HepG2 (cell line): ENCODE results near the gene IRF6. TPM values are rescaled to one million over a fixed set of nuclear protein-coding genes. Genes with fewer than 3 reads are reported as not detected.
A peak's percentile ranks its signal among the peaks of the same experiment; 100 is the strongest.

ENCODE experiments used
- ATAC-seq: fragments of 200-7000 bp; cut with Tn5 transposase; 3 replicates; pipeline ENCODE4 v1.9.1; 2020; ENCODE audit warnings: mild to moderate bottlenecking, moderate library complexity
- BruUV-seq: library from RNA; stranded (reverse); fragments of 400-500 nt; replicated peaks from 2 replicates; lab custom pipeline; 2021; lab: Mats Ljungman, UMichigan
- CTCF ChIA-PET: fragments of 300-600 bp; formaldehyde crosslinking; extraction: SDS; loops from one replicate; lab custom pipeline; 2021; ENCODE audit warnings: low total read pairs, inconsistent platforms, low intra/inter-chr PET ratio; lab: Yijun Ruan, JAX
- POLR2A ChIA-PET: fragments of 350-600 bp; sonication (Branson Sonifier 250); formaldehyde crosslinking; loops from one replicate; lab custom pipeline; 2020; ENCODE audit warnings: antibody characterized with exemption, inconsistent platforms; lab: Yijun Ruan, JAX
- DNase-seq: peaks from one replicate; pipeline ENCODE4 v3.0.0-alpha.2; 2015; ENCODE audit warnings: low spot score
- FAIRE-seq: peaks from 3 replicates; lab custom pipeline; 2011; peaks lifted over from hg19 to GRCh38; lab: Jason Lieb, UNC
- H2AFZ ChIP-seq: one replicate; pipeline ENCODE4 v1.6.1; 2011; ENCODE audit warnings: low read length, inconsistent platforms
- H3K27ac ChIP-seq: fragments of 300-600 bp; 3 replicates; pipeline ENCODE4 v1.8.0; 2011; ENCODE audit warnings: mixed run types, mild to moderate bottlenecking, mixed read lengths, low read length, inconsistent platforms; ENCODE audit not compliant: insufficient read depth; ENCODE audit errors: extremely low read length
- H3K27me3 ChIP-seq, 2 experiments: fragments of 200-600 bp in 1 of 2; 2 replicates in 1 of 2; 3 replicates in 1 of 2; pipeline versions ENCODE4 v1.6.0 to v1.8.0; 2011; ENCODE audit warnings: low read length in 2 of 2, mild to moderate bottlenecking in 2 of 2, moderate library complexity in 2 of 2, inconsistent platforms in 1 of 2; ENCODE audit not compliant: insufficient read depth in 2 of 2, control insufficient read depth in 1 of 2
- H3K36me3 ChIP-seq, 2 experiments: fragments of 200-600 bp in 1 of 2; replicated peaks in 1 of 2; 2 replicates in 1 of 2; 3 replicates in 1 of 2; pipeline versions ENCODE4 v1.5.1 to v1.8.0; 2011; ENCODE audit warnings: low read length in 2 of 2, inconsistent platforms in 1 of 2; ENCODE audit not compliant: insufficient read depth in 2 of 2, control insufficient read depth in 1 of 2
- H3K4me1 ChIP-seq: 2 replicates; pipeline ENCODE4 v1.5.1; 2012; ENCODE audit warnings: low read length, inconsistent platforms; ENCODE audit not compliant: insufficient read depth
- H3K4me2 ChIP-seq: 2 replicates; pipeline ENCODE4 v1.6.0; 2011; ENCODE audit warnings: low read depth, low read length, inconsistent platforms
- H3K4me3 ChIP-seq, 3 experiments: fragments of 200-600 bp in 1 of 3; sonication (generic), shearing (Covaris generic) in 1 of 3; replicated peaks in 1 of 3; 2 replicates each; pipeline ENCODE4 v1.5.1; 2011 to 2016; ENCODE audit warnings: low read length in 3 of 3, inconsistent platforms in 2 of 3, low read depth in 2 of 3, mild to moderate bottlenecking in 2 of 3, control low read depth in 1 of 3, mixed read lengths in 1 of 3; ENCODE audit not compliant: insufficient read depth in 1 of 3
- H3K79me2 ChIP-seq: one replicate; pipeline ENCODE4 v1.6.1; 2011; ENCODE audit warnings: low read length, inconsistent platforms; ENCODE audit not compliant: insufficient read depth
- H3K9ac ChIP-seq: 2 replicates; pipeline ENCODE4 v1.6.0; 2011; ENCODE audit warnings: mild to moderate bottlenecking, low read depth, low read length, inconsistent platforms; ENCODE audit not compliant: insufficient read depth
- H3K9me3 ChIP-seq: 2 replicates; pipeline ENCODE4 v1.5.1; 2012; ENCODE audit warnings: mild to moderate bottlenecking, low read length
- H4K20me1 ChIP-seq: 2 replicates; pipeline ENCODE4 v1.6.0; 2011; ENCODE audit warnings: inconsistent platforms, mild to moderate bottlenecking, low read length, moderate library complexity; ENCODE audit not compliant: insufficient read depth
- ARNTL ChIP-seq: sonication (generic); formaldehyde crosslinking; IDR thresholded peaks from 2 replicates; pipeline ENCODE4 v1.4.0; 2020; ENCODE audit warnings: mild to moderate bottlenecking, missing genetic modification reagents
- CERS6 ChIP-seq: sonication (generic); formaldehyde crosslinking; IDR thresholded peaks from 2 replicates; pipeline ENCODE4 v1.5.0; 2020; ENCODE audit warnings: missing genetic modification reagents
- EEA1 ChIP-seq: sonication (generic); formaldehyde crosslinking; IDR thresholded peaks from 2 replicates; pipeline ENCODE4 v1.5.1; 2020; ENCODE audit warnings: mild to moderate bottlenecking, missing genetic modification reagents, borderline replicate concordance
- EHMT2 ChIP-seq: fragments of 200-600 bp; sonication (generic); IDR thresholded peaks from 2 replicates; pipeline ENCODE4 v1.7.0; 2017; ENCODE audit warnings: antibody characterized with exemption, low read depth, low read length, borderline replicate concordance
- NAIF1 ChIP-seq: sonication (generic); formaldehyde crosslinking; IDR thresholded peaks from 2 replicates; pipeline ENCODE4 v1.5.0; 2020; ENCODE audit warnings: mild to moderate bottlenecking, missing genetic modification reagents, borderline replicate concordance
- NR3C1 ChIP-seq: sonication (generic); formaldehyde crosslinking; IDR thresholded peaks from 2 replicates; pipeline ENCODE4 v1.4.0; 2020; ENCODE audit warnings: missing genetic modification reagents
- ZFP37 ChIP-seq: sonication (generic); formaldehyde crosslinking; IDR thresholded peaks from 2 replicates; pipeline ENCODE4 v1.4.0; 2020; ENCODE audit warnings: missing genetic modification reagents, borderline replicate concordance
- ZNF367 ChIP-seq: sonication (generic); formaldehyde crosslinking; IDR thresholded peaks from 2 replicates; pipeline ENCODE4 v1.4.0; 2020; ENCODE audit warnings: missing genetic modification reagents, borderline replicate concordance
- ZNF777 ChIP-seq: sonication (generic); formaldehyde crosslinking; IDR thresholded peaks from 2 replicates; pipeline ENCODE4 v1.4.0; 2020; ENCODE audit warnings: missing genetic modification reagents
- ZSCAN25 ChIP-seq: sonication (generic); formaldehyde crosslinking; IDR thresholded peaks from 2 replicates; pipeline ENCODE4 v1.8.0; 2022; ENCODE audit warnings: mild to moderate bottlenecking, missing genetic modification reagents
- WGBS: methylation state at CpG from one replicate; pipeline ENCODE4 v1.1.6; 2017; ENCODE audit warnings: low lambda C conversion rate; 5-methylcytosine and 5-hydroxymethylcytosine counted together
- in situ Hi-C: cut with HindIII; loops from 2 replicates; pipeline ENCODE4 v1.10.0; 2017; ENCODE audit warnings: low pct_unique_long_range_greater_than_20kb; ENCODE audit not compliant: extremely low pct_ligation_motif_present
- intact Hi-C: fragments of 100-400 bp; cut with micrococcal nuclease; formaldehyde crosslinking; loops from one replicate; pipeline ENCODE4 v1.10.0; 2022; ENCODE audit not compliant: unreplicated experiment
- polyA plus RNA-seq, 8 experiments: library from polyadenylated mRNA; depleted of rRNA in 3 of 8; stranded (reverse) in 7 of 8; unstranded in 1 of 8; fragments of >200 nt; fragmentation: Illumina TruSeq in 4 of 8; extraction: Trizol in 4 of 8; gene quantifications; 2 replicates each; pipeline versions ENCODE4 v1.2.1 to v1.2.3, GENCODE V29; 2011 to 2016; ENCODE audit warnings: low read depth in 4 of 8, missing spikeins in 1 of 8, mixed read lengths in 1 of 8; ENCODE audit not compliant: insufficient read depth in 1 of 8
- total RNA-seq, 5 experiments: library from RNA; depleted of rRNA; stranded (reverse); fragments of >200 nt; fragmentation: Illumina TruSeq; extraction: Trizol; gene quantifications; 2 replicates each; pipeline ENCODE4 v1.2.3, GENCODE V29; 2016; ENCODE audit warnings: low read depth in 1 of 5
- TF ChIP-seq, protein P1 (sequence below): sonication (generic); formaldehyde crosslinking; conservative IDR thresholded peaks from 2 replicates; pipeline ENCODE4 v1.4.0; 2020; ENCODE audit warnings: missing genetic modification reagents
- TF ChIP-seq, protein P2 (sequence below): sonication (generic); formaldehyde crosslinking; IDR thresholded peaks from 2 replicates; pipeline ENCODE4 v1.4.0; 2020; ENCODE audit warnings: mild to moderate bottlenecking, low read depth, missing genetic modification reagents

Gene IRF6
- total and polyA plus RNA-seq, 2 of the 13 experiments (the other 11 are each of a cell fraction or from before 2014, with no cell fraction given), result 0.02 TPM; not detected in 1

DNA sequence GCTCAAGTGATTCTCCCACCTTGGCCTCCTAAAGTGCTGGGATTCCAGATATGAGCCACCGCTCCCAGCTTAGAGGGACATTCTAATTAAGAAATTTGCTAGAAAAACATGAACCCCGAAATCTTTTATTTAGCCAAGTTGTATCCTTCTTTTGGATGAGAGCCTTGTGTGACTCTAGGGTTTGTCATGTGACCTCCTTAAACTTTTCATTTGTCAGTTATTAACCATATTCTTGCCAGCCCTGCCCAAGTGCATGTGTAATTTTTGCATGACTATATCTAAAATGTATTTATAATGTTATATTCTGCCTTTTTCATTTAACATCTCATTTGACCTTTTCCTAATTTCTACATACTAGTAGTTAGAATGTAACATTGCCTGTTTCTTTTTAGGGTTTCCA lies 23.8 kb upstream of the IRF6 start:
- no peaks in the 10 kb centered on the region for H4K20me1 ChIP-seq
- peaks cover 6% of the 10 kb centered on the region for H3K79me2 ChIP-seq
- no peaks in the 10 kb centered on the region; a peak in 1 of 5 replicates for H3K27me3 ChIP-seq
- no peak overlapping the region for H3K27ac ChIP-seq
- intact Hi-C loops (no loop called here), in situ Hi-C loops (no loop called here)
- H3K4me1 ChIP-seq, result peaks cover 30% of the 10 kb centered on the region
- CTCF ChIA-PET, result no interaction called here
- H3K4me2 ChIP-seq, result peak overlapping the region; percentile 58; the same call in 1 of the 2 replicates
- H3K4me3 ChIP-seq, result no peak overlapping the region
- H3K9ac ChIP-seq, result no peak overlapping the region
- no peak overlapping the region for H2AFZ ChIP-seq
- no peak for DNase-seq
- H3K9me3 ChIP-seq, result no peaks in the 10 kb centered on the region
- TF ChIP-seq EEA1 (CRISPR knock-in tag) (no peak), ZFP37 (CRISPR knock-in tag) (no peak), ZNF777 (CRISPR knock-in tag) (no peak), NAIF1 (CRISPR knock-in tag) (no peak), CERS6 (no peak), NR3C1 (CRISPR knock-in tag) (no peak), ZSCAN25 (no peak), EHMT2 (no peak), ARNTL (CRISPR knock-in tag) (no peak), ZNF367 (no peak)
- TF ChIP-seq, protein P1, sequence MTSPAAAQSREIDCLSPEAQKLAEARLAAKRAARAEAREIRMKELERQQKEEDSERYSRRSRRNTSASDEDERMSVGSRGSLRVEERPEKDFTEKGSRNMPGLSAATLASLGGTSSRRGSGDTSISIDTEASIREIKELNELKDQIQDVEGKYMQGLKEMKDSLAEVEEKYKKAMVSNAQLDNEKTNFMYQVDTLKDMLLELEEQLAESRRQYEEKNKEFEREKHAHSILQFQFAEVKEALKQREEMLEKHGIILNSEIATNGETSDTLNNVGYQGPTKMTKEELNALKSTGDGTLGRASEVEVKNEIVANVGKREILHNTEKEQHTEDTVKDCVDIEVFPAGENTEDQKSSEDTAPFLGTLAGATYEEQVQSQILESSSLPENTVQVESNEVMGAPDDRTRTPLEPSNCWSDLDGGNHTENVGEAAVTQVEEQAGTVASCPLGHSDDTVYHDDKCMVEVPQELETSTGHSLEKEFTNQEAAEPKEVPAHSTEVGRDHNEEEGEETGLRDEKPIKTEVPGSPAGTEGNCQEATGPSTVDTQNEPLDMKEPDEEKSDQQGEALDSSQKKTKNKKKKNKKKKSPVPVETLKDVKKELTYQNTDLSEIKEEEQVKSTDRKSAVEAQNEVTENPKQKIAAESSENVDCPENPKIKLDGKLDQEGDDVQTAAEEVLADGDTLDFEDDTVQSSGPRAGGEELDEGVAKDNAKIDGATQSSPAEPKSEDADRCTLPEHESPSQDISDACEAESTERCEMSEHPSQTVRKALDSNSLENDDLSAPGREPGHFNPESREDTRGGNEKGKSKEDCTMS (CRISPR knock-in tag), result no peak
- TF ChIP-seq, protein P2, sequence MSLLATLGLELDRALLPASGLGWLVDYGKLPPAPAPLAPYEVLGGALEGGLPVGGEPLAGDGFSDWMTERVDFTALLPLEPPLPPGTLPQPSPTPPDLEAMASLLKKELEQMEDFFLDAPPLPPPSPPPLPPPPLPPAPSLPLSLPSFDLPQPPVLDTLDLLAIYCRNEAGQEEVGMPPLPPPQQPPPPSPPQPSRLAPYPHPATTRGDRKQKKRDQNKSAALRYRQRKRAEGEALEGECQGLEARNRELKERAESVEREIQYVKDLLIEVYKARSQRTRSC (CRISPR knock-in tag), result no peak
- FAIRE-seq, result no peak
- BruUV-seq, result no TSS peak
- ATAC-seq, result no peak
- WGBS, result 100% methylated on average over 2 of the region's 2 CpGs
- peaks cover 4 to 39% of the 10 kb centered on the region in 2 experiments for H3K36me3 ChIP-seq
- POLR2A ChIA-PET, result no interaction called here
